Lung (tissue), 12 donors: ENCODE measurements around the gene LCN2. TPM values are rescaled to one million over a fixed set of nuclear protein-coding genes. Genes with fewer than 3 reads are reported as not detected.

ENCODE experiments used
- ATAC-seq: fragments of 200-7000 bp; cut with Tn5 transposase; one replicate; pipeline ENCODE4 v1.9.1; 2020; ENCODE audit warnings: moderate number of reproducible peaks; ENCODE audit not compliant: insufficient read depth, low FRiP score
- DNase-seq, 3 donors: peaks; one replicate each; pipeline ENCODE4 v3.0.0-alpha.2; 2013 to 2017
- H3K27ac ChIP-seq, 2 donors: one replicate each; pipeline ENCODE4 v1.5.1; 2013; ENCODE audit warnings: mild to moderate bottlenecking in 2 of 2, moderate library complexity in 2 of 2, control low read depth in 1 of 2, inconsistent platforms in 1 of 2, low read depth in 1 of 2, low read length in 1 of 2
- H3K27me3 ChIP-seq, 3 donors: one replicate each; pipeline ENCODE4 v1.5.1; 2013; ENCODE audit warnings: low read length in 2 of 3; ENCODE audit not compliant: control insufficient read depth in 3 of 3, insufficient read depth in 3 of 3
- H3K36me3 ChIP-seq, 4 donors: one replicate each; pipeline ENCODE4 v1.5.1; 2013; ENCODE audit warnings: low read length in 4 of 4, mild to moderate bottlenecking in 1 of 4, moderate library complexity in 1 of 4; ENCODE audit not compliant: control insufficient read depth in 4 of 4, insufficient read depth in 4 of 4
- H3K4me1 ChIP-seq, 5 donors: one replicate each; pipeline ENCODE4 v1.5.1; 2013; ENCODE audit warnings: low read length in 5 of 5, mild to moderate bottlenecking in 2 of 5, moderate library complexity in 1 of 5; ENCODE audit not compliant: control insufficient read depth in 5 of 5, insufficient read depth in 5 of 5
- H3K4me3 ChIP-seq: one replicate; pipeline ENCODE4 v1.5.1; 2013; ENCODE audit warnings: mild to moderate bottlenecking, control low read depth, moderate library complexity
- H3K9ac ChIP-seq, 2 donors: one replicate each; pipeline ENCODE4 v1.5.1; 2013; ENCODE audit warnings: low read length in 2 of 2, control low read depth in 1 of 2; ENCODE audit not compliant: insufficient read depth in 1 of 2
- H3K9me3 ChIP-seq, 4 donors: one replicate each; pipeline ENCODE4 v1.5.1; 2013; ENCODE audit warnings: low read length in 3 of 4, mild to moderate bottlenecking in 1 of 4, moderate library complexity in 1 of 4; ENCODE audit not compliant: control insufficient read depth in 4 of 4, insufficient read depth in 3 of 4
- CTCF ChIP-seq: IDR thresholded peaks from 2 replicates; pipeline ENCODE4 v1.5.1; 2012; ENCODE audit warnings: mild to moderate bottlenecking; ENCODE audit errors: control extremely low read depth, extremely low read depth
- WGBS, 2 donors: extraction: QIAGEN DNeasy Blood & Tissue Kit; methylation state at CpG; one replicate each; pipeline ENCODE4 v1.1.7; 2013; 5-methylcytosine and 5-hydroxymethylcytosine counted together
- polyA plus RNA-seq, 2 donors: library from polyadenylated mRNA; stranded (reverse); fragments of 200-250 nt; gene quantifications; one replicate each; pipeline ENCODE4 v1.2.1, GENCODE V29; 2013
- total RNA-seq, 2 donors: library from RNA; depleted of rRNA in 1 of 2; stranded (reverse); fragments of >200 nt in 1 of 2; gene quantifications; one replicate each; pipeline ENCODE4 v1.2.1, GENCODE V29; 2014 to 2021
- donor health status: control.
- donor health status: control.
- donor health status: Bipolar disorder and iron deficiency.
- donor health status: healthy.
- donor health status: DM: yes; HTN: yes; CAD: no.

The LCN2 gene
- total and polyA plus RNA-seq, 4 donors = 114 to 842 (median 295) TPM

DNA sequence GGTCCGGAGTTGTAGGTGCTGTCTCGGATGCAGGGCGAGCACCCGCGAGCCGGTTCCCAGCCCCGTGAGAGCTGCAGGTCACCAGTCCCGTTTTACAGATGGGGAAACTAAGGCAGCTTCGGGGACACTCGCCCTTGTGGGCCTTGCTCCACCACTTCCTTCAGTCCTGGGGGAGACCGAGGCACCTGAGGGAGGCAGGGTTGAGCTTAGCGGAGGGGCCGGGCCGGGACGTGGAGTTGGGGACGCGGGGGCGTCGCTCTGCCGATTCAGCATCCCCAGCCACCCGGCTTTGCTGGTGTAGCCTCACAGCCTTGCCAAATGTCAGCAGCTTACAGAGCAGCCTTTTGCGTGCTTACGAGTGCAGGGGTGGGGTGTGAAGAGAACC lies 11.3 kb downstream of the LCN2 start:
- no peaks in the 10 kb centered on the region for H3K27me3 ChIP-seq
- peaks cover 0 to 16% (median 3%) of the 10 kb centered on the region in 5 donors for H3K4me1 ChIP-seq
- peaks cover 0 to 22% (median 9%) of the 10 kb centered on the region in 4 donors for H3K36me3 ChIP-seq
- H3K9me3 ChIP-seq = no peaks in the 10 kb centered on the region
- no peak for DNase-seq
- no peak for ATAC-seq
- TF ChIP-seq CTCF = no peak
- H3K9ac ChIP-seq = peak overlapping the region; percentile 25 to 57
- WGBS, 2 donors = 0 to 1% methylated on average over 23 of the region's 23 CpGs
- peak overlapping the region; percentile 66 for H3K4me3 ChIP-seq
- peak overlapping the region in 1 of 2 donors; percentile 85 for H3K27ac ChIP-seq

- H3K9ac ChIP-seq = no peak overlapping the region
- no peak for DNase-seq
- TF ChIP-seq CTCF = no peak
- H3K4me1 ChIP-seq = peaks cover 0 to 16% (median 3%) of the 10 kb centered on the region in 5 donors
- 94% methylated on average over 13 of the region's 13 CpGs for WGBS, 2 donors
- no peaks in the 10 kb centered on the region for H3K27me3 ChIP-seq
- H3K4me3 ChIP-seq = no peak overlapping the region
- no peak for ATAC-seq
- no peak overlapping the region for H3K27ac ChIP-seq
- H3K9me3 ChIP-seq = no peaks in the 10 kb centered on the region
- H3K36me3 ChIP-seq = peaks cover 2 to 29% (median 12%) of the 10 kb centered on the region in 4 donors
Measured at GRCh38 chr9:128161215-128161902, 12.1 kb downstream of the LCN2 start.

GRCh38 chr9:128162215-128163026 lies 13.2 kb downstream of the LCN2 start:
- H3K9ac ChIP-seq = no peak overlapping the region
- DNase-seq (no peak), ATAC-seq (no peak)
- H3K36me3 ChIP-seq = peaks cover 5 to 40% (median 18%) of the 10 kb centered on the region in 4 donors
- no peak for TF ChIP-seq CTCF
- H3K4me1 ChIP-seq = peaks cover 0 to 16% (median 3%) of the 10 kb centered on the region in 5 donors
- no peak overlapping the region for H3K27ac ChIP-seq
- H3K27me3 ChIP-seq = no peaks in the 10 kb centered on the region
- H3K4me3 ChIP-seq = no peak overlapping the region
- no peaks in the 10 kb centered on the region for H3K9me3 ChIP-seq
- WGBS, 2 donors = 85 to 93% methylated on average over 10 of the region's 10 CpGs
